ENCODE measurements around the gene NADSYN1.
"Not testable (repeated sequence)": the region's sequence is repeated elsewhere in the genome, so short reads cannot be mapped to it uniquely, and the experiment has no call there.

Gene NADSYN1

DNA sequence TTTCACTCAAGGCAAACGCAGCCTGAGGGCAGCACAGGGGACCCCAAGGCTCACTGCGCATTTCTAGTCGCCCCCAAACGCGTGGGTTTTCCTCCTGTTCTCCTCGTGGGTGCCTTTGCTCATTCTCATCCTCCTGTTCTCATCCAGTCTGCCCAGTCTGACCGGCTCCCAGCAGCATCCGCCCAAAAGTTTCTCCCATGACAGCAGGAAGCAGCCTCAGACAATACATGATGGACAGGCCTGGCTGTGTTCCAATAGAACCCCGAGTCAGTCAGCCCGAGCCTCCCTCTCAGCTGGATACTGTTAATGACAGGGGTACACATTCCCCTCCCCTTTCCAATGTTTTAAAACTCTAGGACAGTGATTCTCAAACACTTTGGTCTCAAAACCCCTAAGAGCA, 51.5 kb downstream of the NADSYN1 start:
- Histone ChIP-seq H3K4me1 (ENCODE audit: control insufficient read depth, insufficient read depth, low read length, poor library complexity, severe bottlenecking) (peaks cover 5% of the 10 kb centered on the region), H3K9me3 (ENCODE audit: control insufficient read depth, low read length) (peaks cover 10% of the 10 kb centered on the region), H3K36me3 (ENCODE audit: control insufficient read depth, insufficient read depth, low read length) (peaks cover 21% of the 10 kb centered on the region), H3K27ac (ENCODE audit: low read depth, low read length, severe bottlenecking) (no peak overlapping the region), H3K4me3 (ENCODE audit: extremely low read depth, insufficient read depth, low read length, poor library complexity, severe bottlenecking) (no peak overlapping the region)
- WGBS, 2 experiments (ENCODE audit: insufficient coverage in 2 of 2): 54 to 61% methylated on average over 10 of the region's 10 CpGs

DNA sequence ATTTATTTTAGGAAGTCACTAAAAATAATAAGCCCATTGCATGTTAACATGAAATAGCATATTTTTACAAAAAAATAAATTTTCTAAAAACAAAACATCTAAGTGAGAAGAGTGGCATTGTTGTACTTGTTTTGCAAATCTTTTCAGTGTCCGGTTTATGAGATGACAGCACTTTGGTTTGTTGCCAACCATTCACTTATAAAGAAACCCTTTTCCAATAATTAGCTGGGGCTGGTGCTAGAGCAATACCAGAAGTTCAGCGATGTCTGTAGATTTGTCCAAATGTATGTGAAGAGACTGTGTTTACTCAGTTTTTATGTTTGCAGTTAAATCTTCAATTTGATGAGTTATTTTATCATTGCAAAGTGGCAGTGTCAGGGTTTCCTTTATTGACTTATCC, 52.0 kb downstream of the NADSYN1 start:
- Histone ChIP-seq H3K4me1 (ENCODE audit: control insufficient read depth, insufficient read depth, low read length, poor library complexity, severe bottlenecking) (peaks cover 5% of the 10 kb centered on the region), H3K9me3 (ENCODE audit: control insufficient read depth, low read length) (peaks cover 15% of the 10 kb centered on the region), H3K27ac (ENCODE audit: low read depth, low read length, severe bottlenecking) (no peak overlapping the region), H3K4me3 (ENCODE audit: extremely low read depth, insufficient read depth, low read length, poor library complexity, severe bottlenecking) (no peak overlapping the region), H3K36me3 (ENCODE audit: control insufficient read depth, insufficient read depth, low read length) (peaks cover 17% of the 10 kb centered on the region)
- WGBS, 2 experiments (ENCODE audit: insufficient coverage in 2 of 2): 83% methylated on average over 1 of the region's 2 CpGs

DNA sequence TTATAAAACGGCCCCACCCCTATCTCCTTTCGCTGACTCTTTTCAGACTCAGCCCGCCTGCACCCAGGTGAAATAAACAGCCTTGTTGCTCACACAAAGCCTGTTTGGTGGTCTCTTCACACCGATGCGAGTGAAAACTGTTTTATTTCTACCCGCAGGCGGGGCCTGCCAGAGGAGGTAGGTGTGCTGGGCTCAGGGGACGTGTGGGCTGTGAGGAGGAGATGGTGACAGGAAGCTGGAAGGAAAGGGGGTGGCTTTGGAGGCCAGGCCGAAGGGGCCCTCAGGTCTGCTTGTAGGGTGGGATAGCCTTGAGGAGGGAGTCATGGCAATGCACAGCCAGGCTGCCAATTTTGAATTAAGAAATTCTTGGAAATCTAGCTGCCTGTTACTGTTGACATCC, 52.8 kb downstream of the NADSYN1 start:
- WGBS, 2 experiments (ENCODE audit: insufficient coverage in 2 of 2): 32 to 66% methylated on average over 6 to 8 of the region's 9 CpGs
- no peak overlapping the region for H3K27ac ChIP-seq (ENCODE audit: low read depth, low read length, severe bottlenecking)
- no peak overlapping the region for H3K4me3 ChIP-seq (ENCODE audit: extremely low read depth, insufficient read depth, low read length, poor library complexity, severe bottlenecking)
- H3K36me3 ChIP-seq (ENCODE audit: control insufficient read depth, insufficient read depth, low read length): peaks cover 9% of the 10 kb centered on the region
- peaks cover 22% of the 10 kb centered on the region for H3K9me3 ChIP-seq (ENCODE audit: control insufficient read depth, low read length)
- peaks cover 5% of the 10 kb centered on the region for H3K4me1 ChIP-seq (ENCODE audit: control insufficient read depth, insufficient read depth, low read length, poor library complexity, severe bottlenecking)

DNA sequence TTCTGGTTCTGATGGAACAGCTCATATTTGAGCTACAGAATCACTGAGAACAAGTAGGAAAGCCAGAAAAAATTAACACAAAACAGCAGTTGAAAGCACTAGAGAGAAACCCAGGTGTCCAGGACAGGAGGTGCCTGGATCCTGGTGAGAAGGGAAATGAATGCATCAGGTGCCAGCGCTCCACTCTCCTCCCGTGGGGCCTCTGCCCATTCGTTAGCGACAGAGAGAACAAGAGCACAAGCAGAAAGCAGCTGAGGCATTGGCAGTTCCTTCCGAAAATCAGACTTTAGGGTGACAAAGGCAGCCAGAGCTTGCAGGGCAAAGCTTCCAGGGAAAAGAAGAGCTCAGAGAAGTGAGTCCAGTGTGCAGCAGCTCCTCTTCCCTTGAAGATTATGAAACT, 54.1 kb downstream of the NADSYN1 start:
- Histone ChIP-seq H3K9me3 (ENCODE audit: control insufficient read depth, low read length) (peaks cover 23% of the 10 kb centered on the region), H3K4me1 (ENCODE audit: control insufficient read depth, insufficient read depth, low read length, poor library complexity, severe bottlenecking) (peaks cover 5% of the 10 kb centered on the region), H3K4me3 (ENCODE audit: extremely low read depth, insufficient read depth, low read length, poor library complexity, severe bottlenecking) (no peak overlapping the region), H3K27ac (ENCODE audit: low read depth, low read length, severe bottlenecking) (no peak overlapping the region), H3K36me3 (ENCODE audit: control insufficient read depth, insufficient read depth, low read length) (peaks cover 9% of the 10 kb centered on the region)
- WGBS, 2 experiments (ENCODE audit: insufficient coverage in 2 of 2): 98 to 100% methylated on average over 5 of the region's 5 CpGs

DNA sequence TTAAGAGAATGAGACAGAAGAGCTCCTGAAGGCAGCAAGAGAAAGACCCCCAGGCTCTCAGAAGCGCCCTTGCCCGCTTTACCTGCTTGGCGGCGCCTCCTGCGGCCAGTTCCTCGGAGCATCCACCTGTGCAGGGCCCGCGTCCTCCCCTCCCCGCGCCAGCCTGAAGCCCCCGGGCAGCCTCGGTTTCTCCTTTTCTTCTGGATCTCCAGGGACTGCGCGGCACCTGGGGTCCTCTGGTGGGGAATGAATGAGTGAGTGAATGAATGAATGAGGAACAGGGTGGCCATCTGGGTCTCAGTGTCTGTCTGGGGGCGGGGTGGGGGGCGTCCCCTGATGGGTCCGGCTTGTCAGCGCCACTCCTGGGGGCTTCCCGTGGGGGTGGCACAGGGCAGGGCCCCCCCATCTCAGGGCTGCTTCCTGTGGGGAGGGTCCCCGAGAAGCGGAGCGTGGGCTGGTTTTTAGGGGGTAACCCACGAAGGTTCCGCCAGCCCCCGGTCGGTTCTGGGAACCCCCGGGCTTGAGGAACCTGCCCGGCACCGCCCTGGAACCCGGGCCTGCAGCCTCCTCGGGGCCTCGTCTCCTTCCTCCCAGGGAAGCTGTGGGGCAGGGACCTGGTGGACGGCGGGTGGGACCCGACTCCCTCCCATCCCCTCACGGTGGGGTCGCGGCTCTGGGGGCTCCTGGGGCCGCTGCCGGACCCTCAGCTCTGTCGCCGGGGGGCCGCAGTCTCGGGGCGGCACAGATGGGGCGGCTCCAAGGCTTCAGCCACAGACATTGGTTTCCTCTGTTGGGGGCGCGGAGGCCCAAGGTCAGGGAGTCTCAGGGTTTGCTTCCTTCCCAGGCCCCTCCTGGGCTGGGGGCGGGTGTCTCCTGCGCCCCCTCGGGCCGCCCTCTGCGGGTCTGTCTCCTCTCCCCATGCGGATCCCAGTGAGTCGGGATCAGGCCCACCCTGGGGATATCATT, 65.8 kb downstream of the NADSYN1 start:
- WGBS, 2 experiments (ENCODE audit: insufficient coverage in 2 of 2): 95 to 98% methylated on average over 36 to 50 of the region's 55 CpGs
- Histone ChIP-seq H3K9me3 (ENCODE audit: control insufficient read depth, low read length) (no peaks in the 10 kb centered on the region), H3K4me3 (ENCODE audit: extremely low read depth, insufficient read depth, low read length, poor library complexity, severe bottlenecking) (no peak overlapping the region), H3K27ac (ENCODE audit: low read depth, low read length, severe bottlenecking) (no peak overlapping the region), H3K4me1 (ENCODE audit: control insufficient read depth, insufficient read depth, low read length, poor library complexity, severe bottlenecking) (no peaks in the 10 kb centered on the region), H3K36me3 (ENCODE audit: control insufficient read depth, insufficient read depth, low read length) (no peaks in the 10 kb centered on the region)

DNA sequence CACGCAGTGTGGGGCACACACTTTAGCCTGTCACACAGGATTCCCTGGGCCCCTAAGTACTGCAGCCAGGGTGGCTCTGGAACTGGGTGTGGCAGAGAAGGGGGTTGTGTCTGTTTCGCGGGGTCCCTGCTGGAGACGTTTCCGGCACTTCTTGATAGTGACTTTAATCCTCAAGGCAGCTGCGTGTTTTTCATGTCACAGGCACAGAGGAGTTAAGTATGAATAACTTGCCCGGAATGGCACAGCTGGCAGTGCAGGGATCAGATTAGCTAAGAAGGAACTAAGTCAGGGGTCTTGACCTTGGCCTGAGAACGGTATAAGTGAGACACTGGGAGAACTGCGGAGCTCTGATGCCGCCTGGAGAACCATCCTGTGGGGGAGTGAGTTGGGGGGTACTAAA, 66.5 kb downstream of the NADSYN1 start:
- Histone ChIP-seq H3K36me3 (ENCODE audit: control insufficient read depth, insufficient read depth, low read length) (no peaks in the 10 kb centered on the region), H3K27ac (ENCODE audit: low read depth, low read length, severe bottlenecking) (no peak overlapping the region), H3K9me3 (ENCODE audit: control insufficient read depth, low read length) (no peaks in the 10 kb centered on the region), H3K4me1 (ENCODE audit: control insufficient read depth, insufficient read depth, low read length, poor library complexity, severe bottlenecking) (no peaks in the 10 kb centered on the region), H3K4me3 (ENCODE audit: extremely low read depth, insufficient read depth, low read length, poor library complexity, severe bottlenecking) (no peak overlapping the region)
- 88 to 93% methylated on average over 9 to 10 of the region's 10 CpGs for WGBS, 2 experiments (ENCODE audit: insufficient coverage in 2 of 2)

DNA sequence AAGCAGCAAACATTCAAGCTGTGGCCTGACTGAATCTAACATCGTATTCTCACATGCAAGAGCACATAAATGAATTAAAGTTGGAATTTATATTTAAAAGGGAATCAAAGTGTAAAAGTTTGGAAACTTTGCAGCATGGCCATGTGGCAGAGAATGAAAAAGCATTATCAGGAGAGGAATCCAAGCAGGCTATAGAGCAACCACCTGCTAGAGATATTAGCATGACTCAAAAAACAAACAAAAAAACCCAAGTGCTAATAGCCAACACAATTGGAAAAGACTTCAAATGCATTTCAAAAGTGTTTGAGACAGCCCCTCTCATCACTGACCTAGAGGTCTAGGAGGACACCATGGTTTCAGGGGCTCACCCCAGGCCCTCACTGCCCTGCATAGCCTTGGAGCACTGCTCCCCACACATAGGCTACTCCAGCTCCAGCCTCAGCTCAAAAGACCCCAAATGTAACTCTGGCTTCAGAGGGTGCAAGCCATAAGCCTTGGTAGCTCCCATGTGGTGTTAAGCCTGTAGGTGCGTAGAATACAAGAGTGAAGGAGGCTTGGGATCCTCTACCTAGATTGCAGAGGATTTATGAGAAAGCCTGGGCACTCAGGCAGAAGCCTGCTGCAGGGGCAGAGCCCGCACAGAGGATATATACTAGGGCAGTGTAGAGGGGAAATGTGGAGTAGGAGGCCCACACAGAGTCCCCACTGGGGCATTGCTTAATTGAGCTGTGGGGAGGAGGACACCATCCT, 72.4 kb downstream of the NADSYN1 start:
- WGBS, 2 experiments (ENCODE audit: insufficient coverage in 2 of 2): 50 to 79% methylated on average over 2 of the region's 3 CpGs
- H3K4me3 ChIP-seq (ENCODE audit: extremely low read depth, insufficient read depth, low read length, poor library complexity, severe bottlenecking): no peak overlapping the region
- no peaks in the 10 kb centered on the region for H3K36me3 ChIP-seq (ENCODE audit: control insufficient read depth, insufficient read depth, low read length)

DNA sequence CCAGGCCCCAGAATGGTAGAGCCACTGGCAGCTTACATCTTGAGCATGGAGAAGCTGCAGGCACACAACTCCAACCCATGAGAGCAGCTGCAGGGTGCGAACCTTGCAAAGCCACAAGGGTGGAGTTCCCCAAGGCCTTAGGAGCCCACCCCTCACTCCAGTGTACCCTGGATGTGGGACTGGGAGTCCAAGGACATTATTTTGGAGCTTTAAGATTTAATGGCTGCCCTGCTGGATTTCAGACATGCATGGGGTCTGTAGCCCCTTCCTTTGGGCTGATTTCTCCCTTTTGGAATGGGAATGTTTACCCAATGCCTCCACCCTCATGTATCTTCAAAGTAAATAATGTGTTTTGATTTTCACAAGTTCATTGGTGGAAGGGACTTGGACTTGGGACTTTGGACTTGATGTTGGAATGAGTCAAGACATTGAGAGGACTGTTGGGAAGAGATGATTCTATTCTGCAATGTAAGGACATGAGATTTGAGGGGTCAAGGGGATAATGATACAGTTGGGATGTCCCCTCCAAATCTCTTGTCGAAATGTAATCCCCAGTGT, 73.0 kb downstream of the NADSYN1 start:
- Histone ChIP-seq H3K4me1 (ENCODE audit: control insufficient read depth, insufficient read depth, low read length, poor library complexity, severe bottlenecking) (no peaks in the 10 kb centered on the region), H3K4me3 (ENCODE audit: extremely low read depth, insufficient read depth, low read length, poor library complexity, severe bottlenecking) (no peak overlapping the region), H3K36me3 (ENCODE audit: control insufficient read depth, insufficient read depth, low read length) (no peaks in the 10 kb centered on the region), H3K9me3 (ENCODE audit: control insufficient read depth, low read length) (no peaks in the 10 kb centered on the region), H3K27ac (ENCODE audit: low read depth, low read length, severe bottlenecking) (no peak overlapping the region)
- WGBS, 2 experiments (ENCODE audit: insufficient coverage in 2 of 2): 66 to 92% methylated on average over 1 to 2 of the region's 2 CpGs

More for the DNA sequence above, 72.4 kb downstream of the NADSYN1 start:
- H3K4me1 ChIP-seq (ENCODE audit: control insufficient read depth, insufficient read depth, low read length, poor library complexity, severe bottlenecking): no peaks in the 10 kb centered on the region
- H3K9me3 ChIP-seq (ENCODE audit: control insufficient read depth, low read length): no peaks in the 10 kb centered on the region
- no peak overlapping the region for H3K27ac ChIP-seq (ENCODE audit: low read depth, low read length, severe bottlenecking)

DNA sequence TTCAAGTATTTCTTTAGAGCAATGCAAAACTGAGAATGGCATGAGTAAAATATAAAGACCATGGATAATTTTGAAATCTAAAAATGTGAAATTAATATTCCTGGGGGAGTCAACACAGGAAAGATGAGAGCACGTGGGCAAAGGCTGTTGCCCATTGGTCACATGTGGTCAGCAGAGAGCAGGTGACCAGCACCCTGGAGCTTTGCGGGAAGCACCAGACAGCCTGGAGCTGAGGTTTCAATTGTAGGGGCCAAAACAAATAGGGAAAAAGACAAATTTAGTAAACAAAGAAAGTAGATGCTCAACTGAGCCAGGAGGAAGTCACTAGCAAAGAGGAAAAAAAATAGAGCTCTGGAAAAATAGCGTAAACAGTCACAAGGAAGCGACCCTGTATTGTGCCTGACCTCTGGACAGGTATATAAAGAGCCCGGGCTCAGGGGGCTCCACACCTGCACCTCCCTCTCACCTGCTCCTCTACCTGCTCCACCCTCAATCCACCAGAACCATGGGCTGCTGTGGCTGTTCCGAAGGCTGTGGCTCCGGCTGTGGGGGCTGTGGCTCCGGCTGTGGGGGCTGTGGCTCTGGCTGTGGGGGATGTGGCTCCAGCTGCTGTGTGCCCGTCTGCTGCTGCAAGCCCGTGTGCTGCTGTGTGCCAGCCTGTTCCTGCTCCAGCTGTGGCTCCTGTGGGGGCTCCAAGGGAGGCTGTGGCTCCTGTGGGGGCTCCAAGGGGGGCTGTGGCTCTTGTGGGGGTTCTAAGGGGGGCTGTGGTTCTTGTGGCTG, 74.0 kb downstream of the NADSYN1 start, which contains the start of gene KRTAP5-7:
TSS of gene KRTAP5-7 (plus strand) at position 472 of the 780 bp plus-strand sequence. CDS start at position 506, 34 bp downstream.
- H3K4me3 ChIP-seq (ENCODE audit: extremely low read depth, insufficient read depth, low read length, poor library complexity, severe bottlenecking); H3K27ac ChIP-seq (ENCODE audit: low read depth, low read length, severe bottlenecking); H3K4me1 ChIP-seq (ENCODE audit: control insufficient read depth, insufficient read depth, low read length, poor library complexity, severe bottlenecking); H3K9me3 ChIP-seq (ENCODE audit: control insufficient read depth, low read length); H3K36me3 ChIP-seq (ENCODE audit: control insufficient read depth, insufficient read depth, low read length): not testable (repeated sequence)
- WGBS, 2 experiments (ENCODE audit: insufficient coverage in 2 of 2): 69 to 76% methylated on average over 4 to 5 of the region's 10 CpGs

DNA sequence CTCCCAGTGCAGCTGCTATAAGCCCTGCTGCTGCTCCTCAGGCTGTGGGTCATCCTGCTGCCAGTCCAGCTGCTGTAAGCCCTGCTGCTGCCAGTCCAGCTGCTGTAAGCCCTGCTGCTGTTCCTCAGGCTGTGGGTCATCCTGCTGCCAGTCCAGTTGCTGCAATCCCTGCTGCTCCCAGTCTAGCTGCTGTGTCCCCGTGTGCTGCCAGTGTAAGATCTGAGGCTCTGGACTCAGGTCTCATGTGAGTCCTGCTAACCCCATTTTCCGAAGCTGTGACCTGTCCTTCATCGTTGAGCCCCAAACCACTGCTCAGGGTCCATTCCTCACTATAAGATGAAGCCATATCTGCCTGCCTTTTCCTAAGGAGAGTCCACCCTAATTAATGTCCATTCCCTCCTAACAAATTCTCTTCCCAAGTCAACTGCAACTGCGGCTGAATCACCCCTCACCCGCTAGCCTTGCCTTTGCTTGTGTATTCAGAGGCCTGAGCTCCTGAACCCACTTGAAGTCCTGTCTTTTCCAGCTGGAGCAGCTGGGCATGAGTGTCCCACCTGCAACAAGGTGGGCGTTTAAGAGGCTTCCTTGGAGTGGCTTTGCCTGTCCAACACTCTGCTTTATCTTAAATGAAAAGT, 74.7 kb downstream of the NADSYN1 start:
- Histone ChIP-seq H3K4me3 (ENCODE audit: extremely low read depth, insufficient read depth, low read length, poor library complexity, severe bottlenecking) (no peak overlapping the region), H3K9me3 (ENCODE audit: control insufficient read depth, low read length) (no peaks in the 10 kb centered on the region), H3K27ac (ENCODE audit: low read depth, low read length, severe bottlenecking) (no peak overlapping the region), H3K4me1 (ENCODE audit: control insufficient read depth, insufficient read depth, low read length, poor library complexity, severe bottlenecking) (no peaks in the 10 kb centered on the region), H3K36me3 (ENCODE audit: control insufficient read depth, insufficient read depth, low read length) (no peaks in the 10 kb centered on the region)
- WGBS, 2 experiments (ENCODE audit: insufficient coverage in 2 of 2): 93 to 95% methylated on average over 6 of the region's 6 CpGs

Measured in mesodermal cell (in vitro differentiated cells).